Left ventricle myocardium inferior (tissue), 1 donor: ENCODE measurements around the gene RORB. TPM values are rescaled to one million over a fixed set of nuclear protein-coding genes. Genes with fewer than 3 reads are reported as not detected.

Experiments
- DNase-seq: peaks from one replicate; pipeline ENCODE4 v3.0.0-alpha.2; 2020
- H3K27ac ChIP-seq: fragments of 200-600 bp; replicated peaks from 2 replicates; pipeline ENCODE4 v1.8.0; 2021
- H3K27me3 ChIP-seq: fragments of 200-600 bp; 2 replicates; pipeline ENCODE4 v1.8.0; 2021; ENCODE audit warnings: low read depth
- H3K36me3 ChIP-seq: fragments of 200-600 bp; 2 replicates; pipeline ENCODE4 v1.8.0; 2021
- H3K4me1 ChIP-seq: fragments of 200-600 bp; 2 replicates; pipeline ENCODE4 v1.8.0; 2021
- H3K4me3 ChIP-seq: fragments of 200-600 bp; 2 replicates; pipeline ENCODE4 v1.8.0; 2021; ENCODE audit warnings: mild to moderate bottlenecking, moderate library complexity
- H3K9me3 ChIP-seq: fragments of 200-600 bp; replicated peaks from 2 replicates; pipeline ENCODE4 v1.8.0; 2021
- intact Hi-C: fragments of 100-400 bp; cut with micrococcal nuclease; formaldehyde crosslinking; loops from one replicate; pipeline ENCODE4 v1.11.0; 2022
- total RNA-seq: library from RNA; stranded (reverse); fragmentation: NEBNext Ultra II Directional; extraction: Animal tissue kit (Norgen Biotek cat#: 25700); gene quantifications from one replicate; pipeline ENCODE4 v1.2.1, GENCODE V29; 2021
- TF ChIP-seq, protein P1 (sequence below): fragments of 200-600 bp; IDR thresholded peaks from 2 replicates; pipeline ENCODE4 v1.8.0; 2021; ENCODE audit warnings: antibody characterized with exemption, mild to moderate bottlenecking, borderline replicate concordance
- donor health status: DM: no; HTN: yes; CAD: no; lungs with severe emphysema.

The RORB gene
- total RNA-seq, 1 donor from 2014 or later, result 1.2 TPM

DNA sequence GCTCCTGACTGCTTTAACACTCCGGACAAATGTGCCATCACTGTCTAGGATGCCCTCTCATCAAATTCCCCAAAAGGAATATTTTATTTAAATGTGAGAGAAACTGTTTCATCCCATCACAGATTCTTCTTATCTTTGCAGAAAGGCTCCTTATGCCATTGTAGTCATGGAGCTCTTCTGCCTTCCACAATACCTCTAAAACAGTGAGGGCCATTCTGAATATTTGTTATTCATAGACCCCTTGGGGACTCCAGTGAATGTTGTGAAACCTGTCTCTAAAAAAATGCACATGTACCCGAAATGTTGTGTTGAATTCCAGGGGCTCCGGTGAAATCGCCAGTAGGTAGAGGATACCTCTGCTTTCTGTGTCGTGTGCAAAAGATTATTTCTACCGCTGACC, 176.9 kb downstream of the RORB start:
- DNase-seq, result no peak
- no peaks in the 10 kb centered on the region for H3K4me1 ChIP-seq
- no peaks in the 10 kb centered on the region for H3K36me3 ChIP-seq
- intact Hi-C loops, result no loop called here
- no peak overlapping the region for H3K27ac ChIP-seq
- no peak overlapping the region for H3K4me3 ChIP-seq
- TF ChIP-seq, protein P1, sequence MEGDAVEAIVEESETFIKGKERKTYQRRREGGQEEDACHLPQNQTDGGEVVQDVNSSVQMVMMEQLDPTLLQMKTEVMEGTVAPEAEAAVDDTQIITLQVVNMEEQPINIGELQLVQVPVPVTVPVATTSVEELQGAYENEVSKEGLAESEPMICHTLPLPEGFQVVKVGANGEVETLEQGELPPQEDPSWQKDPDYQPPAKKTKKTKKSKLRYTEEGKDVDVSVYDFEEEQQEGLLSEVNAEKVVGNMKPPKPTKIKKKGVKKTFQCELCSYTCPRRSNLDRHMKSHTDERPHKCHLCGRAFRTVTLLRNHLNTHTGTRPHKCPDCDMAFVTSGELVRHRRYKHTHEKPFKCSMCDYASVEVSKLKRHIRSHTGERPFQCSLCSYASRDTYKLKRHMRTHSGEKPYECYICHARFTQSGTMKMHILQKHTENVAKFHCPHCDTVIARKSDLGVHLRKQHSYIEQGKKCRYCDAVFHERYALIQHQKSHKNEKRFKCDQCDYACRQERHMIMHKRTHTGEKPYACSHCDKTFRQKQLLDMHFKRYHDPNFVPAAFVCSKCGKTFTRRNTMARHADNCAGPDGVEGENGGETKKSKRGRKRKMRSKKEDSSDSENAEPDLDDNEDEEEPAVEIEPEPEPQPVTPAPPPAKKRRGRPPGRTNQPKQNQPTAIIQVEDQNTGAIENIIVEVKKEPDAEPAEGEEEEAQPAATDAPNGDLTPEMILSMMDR, result no peak
- H3K27me3 ChIP-seq, result no peaks in the 10 kb centered on the region
- no peaks in the 10 kb centered on the region for H3K9me3 ChIP-seq

DNA sequence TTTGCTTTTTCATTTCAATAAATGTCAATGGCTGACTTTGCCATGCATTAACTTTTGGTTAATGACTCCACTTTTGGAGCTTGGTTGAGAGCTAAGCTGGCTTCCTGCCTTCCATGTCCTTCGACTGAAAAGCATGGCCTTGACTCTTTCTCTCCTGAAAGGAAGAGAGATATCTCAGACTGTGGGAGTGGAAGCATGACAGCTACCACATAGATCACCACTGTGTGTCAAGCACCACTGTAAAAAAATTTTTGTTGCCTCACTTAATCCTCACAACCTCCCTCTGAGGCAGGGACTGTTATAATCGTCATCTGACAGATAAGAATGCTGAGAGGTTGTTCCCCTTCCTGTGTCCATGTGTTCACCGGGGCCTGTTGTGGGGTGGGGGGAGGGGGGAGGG, 184.8 kb downstream of the RORB start:
- Histone ChIP-seq H3K4me3 (no peak overlapping the region), H3K27me3 (no peaks in the 10 kb centered on the region), H3K9me3 (no peaks in the 10 kb centered on the region), H3K36me3 (no peaks in the 10 kb centered on the region), H3K27ac (no peak overlapping the region), H3K4me1 (no peaks in the 10 kb centered on the region)
- TF ChIP-seq, protein P1, result no peak
- intact Hi-C loops, result no loop called here
- DNase-seq, result no peak

DNA sequence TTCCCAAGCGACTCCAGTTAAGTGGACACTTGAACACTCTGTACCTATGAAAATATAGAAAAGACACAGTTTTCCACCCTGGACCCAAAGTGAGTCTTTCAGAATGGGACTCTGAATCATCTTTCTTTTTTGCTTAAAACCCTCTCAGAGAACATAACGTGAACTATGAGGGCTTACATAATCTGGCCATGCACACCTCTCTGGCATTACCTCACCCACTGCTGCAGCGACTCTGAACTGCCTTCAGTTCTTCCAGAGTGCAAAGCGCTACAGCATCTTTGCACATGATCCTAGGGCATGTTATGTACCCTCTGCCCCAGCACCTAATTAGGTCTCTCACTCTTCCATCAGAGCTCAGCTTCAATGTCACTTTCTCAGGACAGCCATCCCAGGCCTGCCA, 186.2 kb downstream of the RORB start:
- no peaks in the 10 kb centered on the region for H3K27me3 ChIP-seq
- DNase-seq, result no peak
- H3K9me3 ChIP-seq, result no peaks in the 10 kb centered on the region
- intact Hi-C loops, result no loop called here
- H3K36me3 ChIP-seq, result no peaks in the 10 kb centered on the region
- no peaks in the 10 kb centered on the region for H3K4me1 ChIP-seq
- no peak overlapping the region for H3K27ac ChIP-seq
- TF ChIP-seq, protein P1, result no peak
- H3K4me3 ChIP-seq, result no peak overlapping the region

DNA sequence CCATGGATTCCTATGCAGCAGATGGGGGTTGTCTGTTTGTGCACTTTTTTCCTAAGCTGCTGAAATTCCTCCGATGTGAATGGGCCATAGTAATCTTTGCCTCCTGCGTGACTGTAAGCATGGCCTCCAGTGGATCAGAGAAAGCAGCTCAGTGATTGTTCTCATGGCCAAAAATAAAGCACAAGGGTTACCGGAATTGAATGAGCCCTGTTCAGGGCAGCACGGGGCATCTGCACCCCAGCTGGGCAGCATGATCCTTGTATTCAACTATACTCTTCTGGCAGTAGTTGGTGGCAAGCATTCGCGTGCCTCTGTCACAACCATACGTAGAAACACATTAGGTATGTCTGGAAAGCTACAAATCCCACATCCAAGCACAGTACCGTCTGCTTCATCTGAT, 193.9 kb downstream of the RORB start:
- DNase-seq, result no peak
- TF ChIP-seq, protein P1, result no peak
- intact Hi-C loops, result no loop called here

DNA sequence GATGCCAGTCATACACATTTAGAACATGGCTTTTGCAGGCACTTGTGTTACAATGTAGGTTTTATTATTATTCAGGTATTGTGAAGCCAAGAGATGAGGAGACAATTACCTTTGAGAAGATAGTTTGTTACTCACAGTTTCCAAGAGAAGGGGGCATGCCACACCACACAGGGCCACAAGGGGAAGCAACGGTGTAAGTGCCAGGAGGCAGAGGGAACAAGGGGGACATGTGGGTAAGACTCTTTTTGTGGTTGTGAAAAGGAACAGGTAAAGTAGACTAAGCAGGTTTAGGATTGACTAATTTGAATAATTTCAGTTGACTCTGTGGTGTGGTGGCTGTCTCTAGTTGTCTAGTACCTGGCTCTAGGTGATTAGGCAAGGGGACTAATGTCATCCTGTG, 199.4 kb downstream of the RORB start:
- Histone ChIP-seq H3K9me3 (no peaks in the 10 kb centered on the region), H3K27me3 (no peaks in the 10 kb centered on the region), H3K36me3 (no peaks in the 10 kb centered on the region), H3K27ac (no peak overlapping the region), H3K4me1 (no peaks in the 10 kb centered on the region), H3K4me3 (no peak overlapping the region)
- intact Hi-C loops, result no loop called here
- DNase-seq, result no peak
- TF ChIP-seq, protein P1, result no peak

More for the DNA sequence above, 193.9 kb downstream of the RORB start:
- no peak overlapping the region for H3K27ac ChIP-seq
- H3K36me3 ChIP-seq, result no peaks in the 10 kb centered on the region
- H3K9me3 ChIP-seq, result no peaks in the 10 kb centered on the region
- H3K27me3 ChIP-seq, result no peaks in the 10 kb centered on the region
- H3K4me1 ChIP-seq, result no peaks in the 10 kb centered on the region
- H3K4me3 ChIP-seq, result no peak overlapping the region

DNA sequence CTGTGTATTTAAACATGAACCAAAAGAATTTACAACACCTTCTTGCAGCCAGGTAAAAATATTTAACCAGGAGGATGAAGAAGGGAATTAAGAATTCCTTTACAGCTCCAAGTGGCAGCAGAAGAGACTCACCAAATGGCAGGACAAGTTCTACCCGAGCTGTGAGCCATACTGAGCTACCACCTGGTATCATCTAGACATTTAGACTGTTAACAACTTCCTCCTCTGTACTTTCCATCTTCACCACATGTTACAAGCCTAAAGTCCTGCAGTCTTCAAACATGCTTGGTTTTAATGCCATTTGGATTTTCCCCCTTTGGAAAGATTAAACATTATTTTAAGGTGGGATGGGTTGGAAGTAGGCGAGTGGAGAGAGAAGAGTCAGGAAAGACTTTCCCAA, 200.4 kb downstream of the RORB start:
- no peaks in the 10 kb centered on the region for H3K9me3 ChIP-seq
- intact Hi-C loops, result no loop called here
- no peaks in the 10 kb centered on the region for H3K27me3 ChIP-seq
- no peak for DNase-seq
- no peaks in the 10 kb centered on the region for H3K4me1 ChIP-seq
- H3K36me3 ChIP-seq, result no peaks in the 10 kb centered on the region
- TF ChIP-seq, protein P1, result no peak
- no peak overlapping the region for H3K4me3 ChIP-seq
- H3K27ac ChIP-seq, result no peak overlapping the region
